Fibroblast of skin of back (primary cell): Measurements from ENCODE around the gene ADGRG7. TPM values are rescaled to one million over a fixed set of nuclear protein-coding genes. Genes with fewer than 3 reads are reported as not detected.
"Not testable (repeated sequence)": the region's sequence is repeated elsewhere in the genome, so short reads cannot be mapped to it uniquely, and the experiment has no call there.

Source experiments
- DNase-seq: peaks from one replicate; pipeline ENCODE4 v3.0.0-alpha.2; 2013
- polyA plus RNA-seq, 2 experiments: library from polyadenylated mRNA; unstranded; fragments of 120-200 nt; gene quantifications; one replicate each; pipeline ENCODE4 v1.2.1, GENCODE V29; 2013; ENCODE audit not compliant: insufficient read length in 2 of 2

Gene ADGRG7
- not detected for polyA plus RNA-seq (2013, experiment 1 of 2; ENCODE audit: insufficient read length)
- polyA plus RNA-seq (2013, experiment 2 of 2; ENCODE audit: insufficient read length): not detected

- DNase-seq: no peak
Measured at GRCh38 chr3:100609305-100609704, at the start of gene ADGRG7. Gene ADGRG7 (plus strand): TSS chr3:100609601. CDS start chr3:100609857, 256 bp downstream.

- DNase-seq: no peak
Measured at GRCh38 chr3:100560426-100560825, 49.0 kb upstream of the ADGRG7 start.

- DNase-seq: peak; percentile 35
Measured at GRCh38 chr3:100561459-100562158, 47.8 kb upstream of the ADGRG7 start.

- no peak for DNase-seq
Measured at GRCh38 chr3:100562224-100562857, 47.1 kb upstream of the ADGRG7 start.

GRCh38 chr3:100563228-100563627 is 46.2 kb upstream of the ADGRG7 start:
- no peak for DNase-seq

GRCh38 chr3:100563652-100564211 is 45.7 kb upstream of the ADGRG7 start:
- DNase-seq: no peak

- no peak for DNase-seq
Measured at GRCh38 chr3:100570811-100571210, 38.6 kb upstream of the ADGRG7 start.

- DNase-seq: no peak
Measured at GRCh38 chr3:100574536-100574935, 34.9 kb upstream of the ADGRG7 start.

GRCh38 chr3:100575704-100576103 is 33.7 kb upstream of the ADGRG7 start:
- no peak for DNase-seq

- no peak for DNase-seq
Measured at GRCh38 chr3:100577382-100578008, 31.9 kb upstream of the ADGRG7 start.

- DNase-seq: no peak
Measured at GRCh38 chr3:100578646-100579045, 30.8 kb upstream of the ADGRG7 start.

- no peak for DNase-seq
Measured at GRCh38 chr3:100580147-100580546, 29.3 kb upstream of the ADGRG7 start.

GRCh38 chr3:100581650-100582049 is 27.8 kb upstream of the ADGRG7 start:
- DNase-seq: peak; percentile 44

- not testable (repeated sequence) for DNase-seq
Measured at GRCh38 chr3:100582157-100582556, 27.2 kb upstream of the ADGRG7 start.

GRCh38 chr3:100584101-100584660 is 25.2 kb upstream of the ADGRG7 start:
- DNase-seq: no peak

- no peak for DNase-seq
Measured at GRCh38 chr3:100586832-100587231, 22.6 kb upstream of the ADGRG7 start.

GRCh38 chr3:100588251-100588650 is 21.1 kb upstream of the ADGRG7 start:
- DNase-seq: no peak

- DNase-seq: peak; percentile 66
Measured at GRCh38 chr3:100590114-100590839, 19.1 kb upstream of the ADGRG7 start.

- no peak for DNase-seq
Measured at GRCh38 chr3:100590840-100591147, 18.6 kb upstream of the ADGRG7 start.

- no peak for DNase-seq
Measured at GRCh38 chr3:100591411-100591810, 18.0 kb upstream of the ADGRG7 start.

- no peak for DNase-seq
Measured at GRCh38 chr3:100600181-100601042, 9.0 kb upstream of the ADGRG7 start.
